Mesenteric fat pad (tissue), 1 donor: Measurements from ENCODE around the gene RPL36AL. TPM values are rescaled to one million over a fixed set of nuclear protein-coding genes. Genes with fewer than 3 reads are reported as not detected.
"Not testable (repeated sequence)": the region's sequence is repeated elsewhere in the genome, so short reads cannot be mapped to it uniquely, and the experiment has no call there.

Experiments
- DNase-seq: peaks from one replicate; pipeline ENCODE4 v3.0.0-alpha.2; 2020; ENCODE audit warnings: low spot score
- long read RNA-seq: library from polyadenylated mRNA; unstranded; transcript quantifications from one replicate; pipeline ENCODE4 v2.0.0, GENCODE V29; 2020
- total RNA-seq: library from RNA; stranded (reverse); fragmentation: NEBNext Ultra II Directional; extraction: Animal tissue kit (Norgen Biotek cat#: 25700); gene quantifications from one replicate; pipeline ENCODE4 v1.2.1, GENCODE V29; 2021
- donor health status: DM: yes; HTN: yes; CAD: no.

Gene RPL36AL
- total RNA-seq = 138 TPM
- long read RNA-seq, transcript RPL36AL-201 (2 exons, 746 nt) = major isoform, 29 of 33 reads
- long read RNA-seq, partial matches to known transcripts = 4 of 33 reads
- long read RNA-seq, other reads (novel, unspliced or antisense) = 0 of 33 reads

- peak; percentile 100 for DNase-seq
These were observed at the start of gene RPL36AL, which contains the start of gene MGAT2 for GRCh38 chr14:49620182-49621113. Gene RPL36AL, minus strand, starts transcription at chr14:49620626. Its CDS starts 1,522 bp downstream, at chr14:49619104. Gene MGAT2, plus strand, starts transcription at chr14:49620799. Its CDS starts 470 bp downstream, at chr14:49621269.

GRCh38 chr14:49659526-49660455, 39.4 kb upstream of the RPL36AL start:
- no peak for DNase-seq

GRCh38 chr14:49657500-49657899, 37.1 kb upstream of the RPL36AL start:
- not testable (repeated sequence) for DNase-seq

GRCh38 chr14:49654511-49654910, 34.1 kb upstream of the RPL36AL start:
- no peak for DNase-seq

GRCh38 chr14:49653508-49653907, 33.1 kb upstream of the RPL36AL start:
- no peak for DNase-seq

- DNase-seq = no peak
These were observed 21.7 kb upstream of the RPL36AL start for GRCh38 chr14:49642163-49642562.

GRCh38 chr14:49641697-49642129, 21.3 kb upstream of the RPL36AL start:
- no peak for DNase-seq

GRCh38 chr14:49640540-49641417, 20.4 kb upstream of the RPL36AL start:
- no peak for DNase-seq

- DNase-seq = no peak
These were observed 17.2 kb upstream of the RPL36AL start for GRCh38 chr14:49637534-49638078.

GRCh38 chr14:49636866-49637265, 16.4 kb upstream of the RPL36AL start:
- DNase-seq = no peak

GRCh38 chr14:49634547-49635334, 14.3 kb upstream of the RPL36AL start, which contains the start of gene DNAAF2:
Gene DNAAF2, minus strand, starts transcription at chr14:49635244. Its CDS starts 95 bp downstream, at chr14:49635149.
- DNase-seq = no peak

- DNase-seq = peak; percentile 98
These were observed 13.5 kb upstream of the RPL36AL start for GRCh38 chr14:49633640-49634546.

- no peak for DNase-seq
These were observed 3.8 kb upstream of the RPL36AL start for GRCh38 chr14:49623941-49624839.

GRCh38 chr14:49623387-49623786, 3.0 kb upstream of the RPL36AL start:
- DNase-seq = no peak

GRCh38 chr14:49622022-49622607, 1.7 kb upstream of the RPL36AL start:
- DNase-seq = no peak

GRCh38 chr14:49621114-49621881, 872 bp upstream of the RPL36AL start:
- peak; percentile 93 for DNase-seq
